GM12875 (cell line): Measurements from ENCODE around the gene TMEM266.

ENCODE experiments used
- H3K4me3 ChIP-seq: one replicate; pipeline ENCODE4 v1.5.1; 2011; ENCODE audit warnings: low read depth, low read length, control low read depth
- TF ChIP-seq, protein P1 (sequence below): IDR thresholded peaks from 2 replicates; pipeline ENCODE4 v1.5.1; 2011; ENCODE audit warnings: low read depth, mild to moderate bottlenecking, control low read depth, inconsistent platforms, low read length, moderate library complexity, borderline replicate concordance; ENCODE audit not compliant: insufficient read depth

TMEM266 gene

DNA sequence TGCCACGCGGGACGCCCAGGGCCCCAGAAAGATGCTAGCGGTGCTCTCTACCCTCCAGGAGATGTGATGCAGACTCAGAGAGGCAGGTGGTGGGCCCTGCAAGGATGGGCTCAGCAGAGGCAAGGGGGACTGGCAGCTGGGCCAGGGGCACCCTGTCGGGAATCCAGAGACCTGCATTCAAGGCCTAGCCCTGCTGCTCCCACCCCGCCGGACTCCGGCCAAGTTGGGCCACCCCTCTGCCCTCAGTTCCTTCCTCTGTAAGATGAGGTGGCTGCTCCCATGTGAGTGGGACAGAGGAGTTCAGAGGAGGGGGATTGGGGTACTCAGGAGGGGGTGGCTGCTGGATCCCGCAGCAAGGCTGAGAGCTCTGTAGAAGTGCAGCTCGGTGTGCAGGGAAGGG, 116.3 kb downstream of the TMEM266 start:
- H3K4me3 ChIP-seq = no peak overlapping the region
- TF ChIP-seq, protein P1, sequence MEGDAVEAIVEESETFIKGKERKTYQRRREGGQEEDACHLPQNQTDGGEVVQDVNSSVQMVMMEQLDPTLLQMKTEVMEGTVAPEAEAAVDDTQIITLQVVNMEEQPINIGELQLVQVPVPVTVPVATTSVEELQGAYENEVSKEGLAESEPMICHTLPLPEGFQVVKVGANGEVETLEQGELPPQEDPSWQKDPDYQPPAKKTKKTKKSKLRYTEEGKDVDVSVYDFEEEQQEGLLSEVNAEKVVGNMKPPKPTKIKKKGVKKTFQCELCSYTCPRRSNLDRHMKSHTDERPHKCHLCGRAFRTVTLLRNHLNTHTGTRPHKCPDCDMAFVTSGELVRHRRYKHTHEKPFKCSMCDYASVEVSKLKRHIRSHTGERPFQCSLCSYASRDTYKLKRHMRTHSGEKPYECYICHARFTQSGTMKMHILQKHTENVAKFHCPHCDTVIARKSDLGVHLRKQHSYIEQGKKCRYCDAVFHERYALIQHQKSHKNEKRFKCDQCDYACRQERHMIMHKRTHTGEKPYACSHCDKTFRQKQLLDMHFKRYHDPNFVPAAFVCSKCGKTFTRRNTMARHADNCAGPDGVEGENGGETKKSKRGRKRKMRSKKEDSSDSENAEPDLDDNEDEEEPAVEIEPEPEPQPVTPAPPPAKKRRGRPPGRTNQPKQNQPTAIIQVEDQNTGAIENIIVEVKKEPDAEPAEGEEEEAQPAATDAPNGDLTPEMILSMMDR = no peak

- TF ChIP-seq, protein P1 = no peak
Observed at GRCh38 chr15:76176487-76177085, 116.8 kb downstream of the TMEM266 start.

GRCh38 chr15:76177491-76178040, 117.8 kb downstream of the TMEM266 start:
- TF ChIP-seq, protein P1 = no peak
- H3K4me3 ChIP-seq = no peak overlapping the region

More at GRCh38 chr15:76176487-76177085, 116.8 kb downstream of the TMEM266 start:
- no peak overlapping the region for H3K4me3 ChIP-seq

GRCh38 chr15:76178296-76179000, 118.7 kb downstream of the TMEM266 start:
- TF ChIP-seq, protein P1 = no peak
- H3K4me3 ChIP-seq = no peak overlapping the region

GRCh38 chr15:76179023-76179422, 119.2 kb downstream of the TMEM266 start:
- TF ChIP-seq, protein P1 = no peak
- no peak overlapping the region for H3K4me3 ChIP-seq

GRCh38 chr15:76180321-76180720, 120.5 kb downstream of the TMEM266 start:
- TF ChIP-seq, protein P1 = no peak
- no peak overlapping the region for H3K4me3 ChIP-seq

- TF ChIP-seq, protein P1 = no peak
- no peak overlapping the region for H3K4me3 ChIP-seq
Observed at GRCh38 chr15:76181705-76182107, 121.9 kb downstream of the TMEM266 start.
